OCI-LY7 (cell line): ENCODE measurements around the gene MERTK. TPM values are rescaled to one million over a fixed set of nuclear protein-coding genes. Genes with fewer than 3 reads are reported as not detected.
A peak's percentile ranks its signal among the peaks of the same experiment; 100 is the strongest.

ENCODE experiments used
- BruUV-seq: library from RNA; stranded (reverse); fragments of 400-500 nt; replicated peaks from 2 replicates; lab custom pipeline; 2021; lab: Mats Ljungman, UMichigan
- CTCF ChIA-PET: fragments of 300-600 bp; sonication (Branson Sonifier 250); formaldehyde crosslinking; loops from one replicate; lab custom pipeline; 2022; ENCODE audit warnings: antibody characterized with exemption; ENCODE audit not compliant: unreplicated experiment; lab: Charles Lee
- POLR2A ChIA-PET: fragments of 300-600 bp; sonication (Branson Sonifier 250); formaldehyde crosslinking; loops from one replicate; lab custom pipeline; 2022; ENCODE audit warnings: antibody characterized with exemption; lab: Charles Lee
- DNase-seq: peaks from one replicate; pipeline ENCODE4 v3.0.0-alpha.2; 2015; ENCODE audit warnings: low spot score
- H2AFZ ChIP-seq: fragments of 200-600 bp; sonication (generic), shearing (Covaris generic); 2 replicates; pipeline ENCODE4 v1.6.1; 2014; ENCODE audit warnings: mild to moderate bottlenecking, antibody characterized with exemption, low read length, moderate library complexity
- H3K27ac ChIP-seq: fragments of 200-600 bp; sonication (generic); 2 replicates; pipeline ENCODE4 v1.5.1; 2014; ENCODE audit warnings: mixed run types, low read depth, mild to moderate bottlenecking, moderate library complexity, low read length, inconsistent platforms; ENCODE audit not compliant: poor library complexity, severe bottlenecking
- H3K36me3 ChIP-seq: fragments of 200-600 bp; sonication (generic); 2 replicates; pipeline ENCODE4 v1.6.1; 2014; ENCODE audit warnings: mild to moderate bottlenecking, antibody characterized with exemption, low read length, moderate library complexity, mixed read lengths; ENCODE audit not compliant: insufficient read depth
- H3K4me1 ChIP-seq: fragments of 200-600 bp; sonication (generic); 2 replicates; pipeline ENCODE4 v1.5.1; 2014; ENCODE audit warnings: mild to moderate bottlenecking, low read length; ENCODE audit not compliant: insufficient read depth, poor library complexity, severe bottlenecking
- H3K4me2 ChIP-seq: fragments of 200-600 bp; sonication (generic); 2 replicates; pipeline ENCODE4 v1.6.1; 2014; ENCODE audit warnings: mild to moderate bottlenecking, low read length
- H3K4me3 ChIP-seq: fragments of 200-600 bp; sonication (generic); 2 replicates; pipeline ENCODE4 v1.5.1; 2014; ENCODE audit warnings: mild to moderate bottlenecking, low read depth, low read length; ENCODE audit not compliant: poor library complexity, severe bottlenecking
- H3K79me2 ChIP-seq: fragments of 200-600 bp; sonication (generic); 2 replicates; pipeline ENCODE4 v1.6.1; 2016; ENCODE audit warnings: low read depth, mild to moderate bottlenecking, low read length, moderate library complexity, mixed read lengths; ENCODE audit not compliant: insufficient read depth
- H3K9me2 ChIP-seq: fragments of 200-600 bp; sonication (generic); 2 replicates; pipeline ENCODE4 v1.6.1; 2016; ENCODE audit warnings: mild to moderate bottlenecking, low read length, mixed read lengths; ENCODE audit not compliant: insufficient read depth
- H3K9me3 ChIP-seq: fragments of 200-600 bp; sonication (generic); 2 replicates; pipeline ENCODE4 v1.6.1; 2014; ENCODE audit warnings: mild to moderate bottlenecking, mixed run types, low read length, mixed read lengths
- H4K20me1 ChIP-seq: fragments of 200-600 bp; sonication (generic); 2 replicates; pipeline ENCODE4 v1.6.1; 2014; ENCODE audit warnings: mild to moderate bottlenecking, antibody characterized with exemption, low read length, moderate library complexity, mixed read lengths; ENCODE audit not compliant: insufficient read depth
- EZH2phosphoT487 ChIP-seq: fragments of 200-600 bp; sonication (generic); IDR thresholded peaks from 2 replicates; pipeline ENCODE4 v1.6.1; 2018; ENCODE audit warnings: low read depth, borderline replicate concordance, mild to moderate bottlenecking, mixed run types, antibody characterized with exemption, low read length, moderate library complexity, mixed read lengths
- intact Hi-C: fragments of 100-400 bp; cut with micrococcal nuclease; formaldehyde crosslinking; loops from one replicate; pipeline ENCODE4 v1.10.0; 2022; ENCODE audit not compliant: unreplicated experiment
- total RNA-seq, 2 experiments: library from RNA; depleted of rRNA in 1 of 2; stranded (reverse); fragments of >200 nt in 1 of 2; shearing (Covaris generic) in 1 of 2; gene quantifications; 2 replicates each; pipeline ENCODE4 v1.2.3, GENCODE V29; 2014 to 2022
- TF ChIP-seq, protein P1 (sequence below): fragments of 200-600 bp; sonication (generic); conservative IDR thresholded peaks from 2 replicates; pipeline ENCODE4 v1.5.1; 2014; ENCODE audit warnings: mild to moderate bottlenecking, antibody characterized with exemption, low read length, moderate library complexity, mixed read lengths

Gene MERTK
- total RNA-seq, 2 experiments from 2014 or later: 0.38 TPM; not detected in 1

DNA sequence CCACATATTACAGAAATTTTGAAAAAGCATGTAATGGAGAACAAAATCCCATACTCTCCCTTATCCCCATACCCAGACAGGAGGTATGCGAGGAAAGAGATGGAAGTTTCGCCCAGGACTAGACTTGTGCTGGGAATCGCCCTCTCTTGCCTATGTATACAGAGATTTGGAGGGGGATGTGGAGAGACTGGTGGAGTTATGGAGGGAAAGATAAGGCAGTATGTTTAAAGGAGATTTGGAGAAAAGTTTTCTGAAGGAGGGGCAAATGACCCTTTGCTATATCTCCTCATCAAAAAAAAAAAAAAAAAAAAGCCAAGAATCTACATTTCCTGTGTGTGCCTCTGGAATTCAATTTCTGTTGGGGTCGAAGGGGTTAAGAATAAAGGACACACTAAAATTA, 75.3 kb downstream of the MERTK start:
- H3K36me3 ChIP-seq: no peaks in the 10 kb centered on the region
- no peak for DNase-seq
- H3K79me2 ChIP-seq: no peaks in the 10 kb centered on the region
- BruUV-seq: no TSS peak
- ChIA-PET POLR2A (no interaction called here), CTCF (no interaction called here)
- no peak overlapping the region for H3K27ac ChIP-seq
- H3K9me2 ChIP-seq: no peaks in the 10 kb centered on the region
- H3K4me1 ChIP-seq: peaks cover 9% of the 10 kb centered on the region
- H3K4me3 ChIP-seq: peak overlapping the region; percentile 27
- no peaks in the 10 kb centered on the region; the same call in 1 of the 2 replicates for H3K9me3 ChIP-seq
- intact Hi-C loops: no loop called here
- peak overlapping the region; percentile 46 for H3K4me2 ChIP-seq
- no peaks in the 10 kb centered on the region for H4K20me1 ChIP-seq
- TF ChIP-seq EZH2phosphoT487: no peak
- TF ChIP-seq, protein P1, sequence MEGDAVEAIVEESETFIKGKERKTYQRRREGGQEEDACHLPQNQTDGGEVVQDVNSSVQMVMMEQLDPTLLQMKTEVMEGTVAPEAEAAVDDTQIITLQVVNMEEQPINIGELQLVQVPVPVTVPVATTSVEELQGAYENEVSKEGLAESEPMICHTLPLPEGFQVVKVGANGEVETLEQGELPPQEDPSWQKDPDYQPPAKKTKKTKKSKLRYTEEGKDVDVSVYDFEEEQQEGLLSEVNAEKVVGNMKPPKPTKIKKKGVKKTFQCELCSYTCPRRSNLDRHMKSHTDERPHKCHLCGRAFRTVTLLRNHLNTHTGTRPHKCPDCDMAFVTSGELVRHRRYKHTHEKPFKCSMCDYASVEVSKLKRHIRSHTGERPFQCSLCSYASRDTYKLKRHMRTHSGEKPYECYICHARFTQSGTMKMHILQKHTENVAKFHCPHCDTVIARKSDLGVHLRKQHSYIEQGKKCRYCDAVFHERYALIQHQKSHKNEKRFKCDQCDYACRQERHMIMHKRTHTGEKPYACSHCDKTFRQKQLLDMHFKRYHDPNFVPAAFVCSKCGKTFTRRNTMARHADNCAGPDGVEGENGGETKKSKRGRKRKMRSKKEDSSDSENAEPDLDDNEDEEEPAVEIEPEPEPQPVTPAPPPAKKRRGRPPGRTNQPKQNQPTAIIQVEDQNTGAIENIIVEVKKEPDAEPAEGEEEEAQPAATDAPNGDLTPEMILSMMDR: no peak
- peak overlapping the region; percentile 89 for H2AFZ ChIP-seq

DNA sequence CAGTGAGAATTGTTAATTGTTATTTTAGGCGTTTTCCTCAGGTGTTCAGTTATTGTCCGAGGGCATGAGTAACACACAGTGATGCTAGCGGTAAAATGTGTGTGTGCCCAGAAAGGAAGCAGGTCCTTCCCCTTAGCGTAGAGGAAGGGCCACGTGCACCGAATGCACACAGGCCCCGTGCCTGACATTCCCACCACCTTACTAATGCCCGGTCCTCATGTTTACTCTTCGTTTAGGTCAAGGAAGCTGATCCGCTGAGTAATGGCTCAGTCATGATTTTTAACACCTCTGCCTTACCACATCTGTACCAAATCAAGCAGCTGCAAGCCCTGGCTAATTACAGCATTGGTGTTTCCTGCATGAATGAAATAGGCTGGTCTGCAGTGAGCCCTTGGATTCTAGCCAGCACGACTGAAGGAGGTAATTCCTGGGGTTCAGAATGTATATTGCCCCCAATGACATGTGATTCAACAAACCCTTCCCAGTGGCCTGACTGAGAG, 76.7 kb downstream of the MERTK start:
- peaks cover 9% of the 10 kb centered on the region for H3K4me1 ChIP-seq
- POLR2A ChIA-PET: no interaction called here
- H2AFZ ChIP-seq: no peak overlapping the region
- intact Hi-C loops: no loop called here
- H3K4me3 ChIP-seq: no peak overlapping the region
- no peak for DNase-seq
- TF ChIP-seq, protein P1: no peak
- TF ChIP-seq EZH2phosphoT487: no peak
- no peak overlapping the region for H3K27ac ChIP-seq
- no peaks in the 10 kb centered on the region for H3K79me2 ChIP-seq
- no peak overlapping the region for H3K4me2 ChIP-seq
- BruUV-seq: no TSS peak
- H3K9me2 ChIP-seq: no peaks in the 10 kb centered on the region
- no peaks in the 10 kb centered on the region; the same call in 1 of the 2 replicates for H3K9me3 ChIP-seq
- no peaks in the 10 kb centered on the region for H3K36me3 ChIP-seq
- CTCF ChIA-PET: no interaction called here
- no peaks in the 10 kb centered on the region for H4K20me1 ChIP-seq

DNA sequence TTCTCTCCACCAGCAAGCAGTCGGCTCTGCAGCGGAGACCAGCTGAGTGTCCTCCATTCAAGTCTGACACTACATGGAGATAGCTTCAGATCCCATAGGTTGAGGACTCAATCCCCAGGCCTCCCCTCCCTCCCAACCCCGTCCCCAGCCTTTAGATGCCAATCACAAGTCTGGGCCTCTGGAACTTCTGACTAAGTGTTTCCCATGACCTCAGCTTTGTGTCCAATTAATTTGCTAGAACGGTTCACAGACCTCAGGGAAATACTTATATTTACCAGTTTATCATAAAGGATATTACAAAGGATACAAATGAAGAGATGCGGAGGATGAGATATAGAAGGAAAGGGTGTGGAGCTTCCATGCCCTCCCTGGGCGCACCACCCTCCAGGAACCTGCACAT, 77.4 kb downstream of the MERTK start:
- H3K27ac ChIP-seq: no peak overlapping the region
- no peaks in the 10 kb centered on the region for H3K36me3 ChIP-seq
- H2AFZ ChIP-seq: no peak overlapping the region
- no peaks in the 10 kb centered on the region; the same call in 1 of the 2 replicates for H3K9me3 ChIP-seq
- H3K4me1 ChIP-seq: peaks cover 9% of the 10 kb centered on the region
- DNase-seq: no peak
- no peak overlapping the region for H3K4me2 ChIP-seq
- H3K9me2 ChIP-seq: no peaks in the 10 kb centered on the region
- TF ChIP-seq, protein P1: no peak
- TF ChIP-seq EZH2phosphoT487: no peak
- H3K79me2 ChIP-seq: no peaks in the 10 kb centered on the region
- CTCF ChIA-PET: no interaction called here
- POLR2A ChIA-PET: no interaction called here
- no TSS peak for BruUV-seq
- no peak overlapping the region for H3K4me3 ChIP-seq
- intact Hi-C loops: no loop called here
- H4K20me1 ChIP-seq: no peaks in the 10 kb centered on the region
